ENCODE measurements around the gene COL20A1.

The COL20A1 gene

DNA sequence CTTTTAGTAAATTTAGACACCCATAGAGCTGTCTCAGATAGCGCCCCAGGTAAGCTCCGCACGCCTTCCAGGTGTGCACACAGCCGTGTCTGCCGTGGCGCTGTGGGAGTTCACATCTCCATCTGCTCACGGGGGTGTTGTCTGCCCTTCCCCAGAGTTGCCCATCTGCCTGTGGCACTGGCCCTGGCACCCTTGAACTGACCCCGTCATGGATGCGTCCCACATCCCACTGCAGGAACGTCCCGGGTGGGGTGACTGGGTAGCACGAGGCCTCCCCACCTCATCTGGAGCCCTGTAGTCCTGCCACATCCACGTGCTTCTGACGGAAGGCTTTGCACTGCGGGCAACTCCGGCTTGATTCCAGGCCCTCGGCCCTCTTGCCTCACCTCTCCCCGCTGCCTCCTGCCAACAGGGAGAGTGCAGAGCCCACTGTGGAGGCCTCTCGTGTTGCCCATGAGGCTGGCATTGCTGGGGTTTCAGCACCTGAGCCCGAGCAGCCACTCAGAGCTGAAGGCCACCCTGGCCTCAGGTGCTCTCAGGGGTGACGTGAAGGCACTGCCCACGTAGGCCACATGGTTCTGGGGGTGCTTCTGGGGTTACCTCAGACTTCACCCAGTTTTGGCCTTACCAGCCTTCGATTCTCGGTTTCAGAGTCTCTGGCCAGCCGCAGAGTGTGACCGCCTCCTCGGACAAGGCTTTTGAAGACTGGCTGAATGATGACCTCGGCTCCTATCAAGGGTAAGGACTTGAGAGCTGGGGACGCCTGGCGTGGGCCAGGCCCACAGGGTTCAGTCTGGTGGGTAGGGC is 15.3 kb upstream of the COL20A1 start:
- no peak for DNase-seq (ENCODE audit: low read depth in 2 of 2, low spot score in 1 of 2)

DNA sequence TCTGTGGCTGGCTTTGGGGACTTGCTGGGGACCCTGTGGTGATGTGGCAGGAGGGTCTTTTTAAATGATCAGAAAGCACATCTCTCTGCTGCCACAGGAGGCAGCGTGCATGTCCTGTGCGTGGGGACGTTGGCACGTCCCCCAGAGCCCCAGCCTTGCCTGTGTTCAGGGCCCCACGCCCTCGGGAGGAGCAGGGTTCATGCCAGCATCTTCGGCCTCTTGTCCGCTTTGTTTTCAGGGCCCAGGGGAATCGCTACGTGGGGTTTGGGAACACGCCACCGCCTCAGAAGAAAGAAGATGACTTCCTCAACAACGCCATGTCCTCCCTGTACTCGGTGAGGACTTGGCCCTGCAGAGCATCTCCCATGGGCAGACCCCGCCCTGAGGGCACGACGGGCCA is 14.3 kb upstream of the COL20A1 start:
- no peak for DNase-seq (ENCODE audit: low read depth in 2 of 2, low spot score in 1 of 2)

DNA sequence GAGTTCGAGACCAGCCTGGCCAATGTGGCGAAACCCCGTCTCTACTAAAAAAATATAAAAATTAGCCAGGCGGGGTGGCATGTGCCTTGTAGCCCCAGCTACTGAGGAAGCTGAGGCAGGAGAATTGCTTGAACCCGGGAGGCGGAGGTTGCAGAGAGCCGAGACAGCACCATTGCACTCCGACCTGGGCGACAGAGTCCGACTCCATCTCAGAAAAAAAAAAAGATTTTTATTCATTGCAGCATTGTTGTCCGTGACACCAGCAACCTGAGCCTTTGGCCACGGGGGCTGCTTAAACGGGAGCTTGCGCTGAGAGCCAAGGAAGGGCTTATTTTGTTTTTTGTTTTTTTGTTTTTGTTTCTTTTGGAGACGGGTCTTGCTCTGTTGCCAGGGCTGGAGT is 13.1 kb upstream of the COL20A1 start:
- DNase-seq (ENCODE audit: low read depth in 2 of 2, low spot score in 1 of 2): no peak

DNA sequence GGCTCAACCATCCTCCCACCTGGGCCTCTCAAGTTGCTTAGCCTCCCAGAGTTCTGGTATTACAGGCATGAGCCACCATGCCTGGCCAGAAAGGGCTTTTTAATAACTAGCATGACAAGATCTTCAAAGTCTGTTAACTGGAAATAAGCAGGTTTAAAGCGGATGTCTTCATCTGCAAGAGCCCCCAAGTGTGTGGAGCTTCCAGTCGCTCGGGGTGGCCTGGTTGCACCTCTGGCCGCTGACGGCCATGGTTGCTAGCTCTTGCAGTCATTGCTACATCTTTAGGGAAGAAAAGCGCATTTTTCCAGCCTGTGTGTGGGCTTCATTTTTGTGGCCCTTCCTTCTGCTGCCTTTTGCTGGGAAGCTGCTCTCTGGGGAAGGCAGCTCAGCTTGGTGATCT is 12.6 kb upstream of the COL20A1 start:
- no peak for DNase-seq (ENCODE audit: low read depth in 2 of 2, low spot score in 1 of 2)

DNA sequence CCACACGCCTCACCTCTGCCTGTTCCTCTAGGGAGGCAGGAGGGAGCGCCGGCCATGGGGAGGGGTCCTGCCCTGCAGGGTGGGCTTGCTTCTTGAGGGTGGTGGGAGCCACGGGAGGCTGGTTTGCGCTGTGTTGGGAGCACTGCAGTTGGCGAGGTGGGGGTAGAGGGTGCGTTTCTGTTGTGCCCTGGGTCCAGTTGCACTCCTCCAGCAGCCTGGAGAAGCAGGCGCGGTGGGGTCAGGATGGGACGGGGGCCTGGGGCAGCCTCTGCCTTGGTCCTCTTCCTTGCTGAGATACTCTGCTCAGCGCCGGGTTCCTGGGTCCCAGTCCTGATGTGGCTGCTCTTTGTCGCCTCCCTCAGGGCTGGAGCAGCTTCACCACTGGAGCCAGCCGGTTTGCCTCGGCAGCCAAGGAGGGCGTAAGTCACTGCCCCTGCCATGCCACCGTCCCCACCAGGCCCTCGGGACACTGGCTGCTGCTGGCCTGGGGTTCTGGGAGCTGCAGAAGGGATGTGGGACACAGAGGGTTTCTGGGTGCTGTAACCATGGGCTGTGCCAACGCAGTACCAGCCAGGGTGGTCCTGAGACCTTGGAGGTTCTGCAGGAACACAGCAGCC is 11.9 kb upstream of the COL20A1 start:
- DNase-seq (ENCODE audit: low read depth in 2 of 2, low spot score in 1 of 2): no peak

DNA sequence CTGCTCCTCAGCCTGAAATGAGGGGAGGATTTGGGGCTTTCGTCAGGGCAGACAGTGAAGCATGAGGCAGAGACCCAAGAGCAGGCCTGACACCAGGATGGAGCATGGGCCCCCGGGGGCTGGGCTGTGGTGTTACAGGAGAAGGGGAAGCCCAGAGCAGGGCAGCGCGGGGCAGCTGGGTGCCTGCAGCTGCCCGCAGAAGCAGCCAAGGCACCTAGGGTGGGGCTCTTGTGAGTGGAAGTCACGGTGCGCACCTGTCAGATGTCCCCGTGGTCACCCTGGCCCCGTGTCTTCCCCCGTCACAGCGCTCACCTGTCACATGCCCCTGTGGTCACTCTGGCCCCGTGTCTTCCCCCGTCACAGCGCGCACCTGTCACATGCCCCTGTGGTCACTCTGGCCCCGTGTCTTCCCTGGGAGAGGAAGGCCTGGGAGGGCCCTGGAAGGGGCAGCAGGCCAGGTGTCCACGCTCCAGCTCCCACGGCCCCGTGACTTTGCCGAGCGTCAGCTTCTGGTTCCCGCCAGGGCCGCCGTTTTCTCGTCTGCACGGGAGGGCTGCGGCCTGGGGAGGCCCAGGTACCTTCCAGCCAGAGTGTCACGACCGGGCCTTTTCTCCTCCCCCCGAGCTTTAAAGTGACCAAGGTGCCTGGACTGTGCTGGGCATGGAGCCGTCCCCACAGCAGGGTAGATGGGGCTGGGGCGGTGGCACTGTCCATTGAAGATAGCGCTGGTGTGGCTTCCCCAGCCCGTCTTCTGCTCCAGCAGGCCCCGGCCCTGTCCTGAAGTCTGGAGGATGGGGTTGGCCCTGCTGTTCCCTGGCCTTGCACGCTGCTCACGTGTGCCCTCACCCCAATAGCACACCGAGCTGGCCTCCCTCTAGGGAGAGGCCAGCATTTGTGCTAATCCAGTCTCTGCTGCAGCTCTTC is 11.0 kb upstream of the COL20A1 start:
- no peak for DNase-seq (ENCODE audit: low read depth in 2 of 2, low spot score in 1 of 2)

DNA sequence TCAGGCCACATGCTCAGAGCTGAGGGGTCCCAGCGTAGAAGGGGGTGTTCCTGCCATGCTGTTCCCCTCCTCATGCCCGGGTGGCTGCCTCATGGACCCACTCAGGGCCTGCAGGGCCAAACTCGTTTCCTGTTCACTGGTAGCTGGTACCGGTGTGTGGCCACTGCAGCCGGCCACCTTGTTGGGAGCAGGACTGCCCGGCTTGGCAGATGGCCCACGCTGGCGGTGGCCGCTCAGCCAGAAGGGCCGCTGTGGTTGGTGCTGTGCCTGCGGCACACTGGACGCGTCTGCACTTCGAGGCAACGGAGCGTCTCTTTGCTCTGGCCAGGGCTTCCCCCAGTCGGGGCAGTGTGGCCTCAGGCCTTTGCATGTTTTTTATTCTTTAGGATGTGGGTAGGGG is 10.0 kb upstream of the COL20A1 start:
- DNase-seq (ENCODE audit: low read depth in 2 of 2, low spot score in 1 of 2): no peak

DNA sequence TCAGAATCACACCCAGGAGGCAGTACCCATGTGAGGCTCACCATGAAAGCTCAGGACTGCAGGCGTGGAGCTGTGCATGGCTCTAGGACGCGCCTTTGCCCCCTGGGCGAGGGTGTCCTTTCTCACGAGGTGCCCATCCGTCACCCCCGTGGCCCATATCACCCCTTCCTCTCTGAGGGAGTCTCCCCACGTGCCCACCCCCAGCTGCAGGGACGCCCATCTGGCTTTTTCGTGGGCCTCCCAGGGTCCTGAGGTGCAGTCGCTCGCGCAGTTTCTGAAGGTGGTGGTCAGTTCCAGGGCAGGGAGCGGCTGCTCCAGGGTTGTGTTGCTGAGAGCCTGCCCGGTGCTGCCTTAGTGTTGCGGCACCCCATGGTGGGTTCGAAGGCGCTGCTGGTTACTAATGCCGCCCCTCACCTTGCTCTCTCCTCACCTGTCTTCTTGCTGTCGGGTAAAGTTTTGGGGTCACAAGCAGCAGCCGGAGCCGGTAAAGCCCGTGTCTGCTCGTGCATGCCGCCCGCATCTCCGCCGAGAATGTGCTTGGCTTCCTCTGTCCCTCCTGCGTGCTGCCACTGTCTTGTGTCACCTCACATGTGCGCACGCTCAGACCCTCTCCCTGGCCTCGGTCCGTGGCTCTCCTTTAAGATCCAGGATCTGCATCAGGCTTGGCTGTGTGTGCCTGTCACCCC is 9.4 kb upstream of the COL20A1 start:
- DNase-seq (ENCODE audit: low read depth in 2 of 2, low spot score in 1 of 2): no peak

DNA sequence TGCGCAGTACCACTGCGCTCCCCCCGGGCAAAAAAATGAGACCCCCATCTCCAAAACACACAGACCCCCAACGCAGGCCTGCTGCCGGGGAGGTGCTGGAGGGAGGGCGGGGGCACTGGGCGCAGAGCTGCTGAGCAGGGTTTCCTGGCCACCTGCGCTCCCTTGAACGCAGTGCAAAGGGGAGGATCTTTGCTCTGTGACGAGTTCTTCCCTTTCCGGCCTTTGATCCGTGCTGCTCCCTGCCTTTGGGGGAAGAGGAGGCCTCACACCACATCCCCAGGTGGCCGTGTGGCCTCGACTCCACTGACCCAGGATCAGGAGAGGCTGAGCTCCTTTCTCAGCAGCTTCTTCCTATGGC is 8.9 kb upstream of the COL20A1 start:
- DNase-seq (ENCODE audit: low read depth in 2 of 2, low spot score in 1 of 2): no peak

DNA sequence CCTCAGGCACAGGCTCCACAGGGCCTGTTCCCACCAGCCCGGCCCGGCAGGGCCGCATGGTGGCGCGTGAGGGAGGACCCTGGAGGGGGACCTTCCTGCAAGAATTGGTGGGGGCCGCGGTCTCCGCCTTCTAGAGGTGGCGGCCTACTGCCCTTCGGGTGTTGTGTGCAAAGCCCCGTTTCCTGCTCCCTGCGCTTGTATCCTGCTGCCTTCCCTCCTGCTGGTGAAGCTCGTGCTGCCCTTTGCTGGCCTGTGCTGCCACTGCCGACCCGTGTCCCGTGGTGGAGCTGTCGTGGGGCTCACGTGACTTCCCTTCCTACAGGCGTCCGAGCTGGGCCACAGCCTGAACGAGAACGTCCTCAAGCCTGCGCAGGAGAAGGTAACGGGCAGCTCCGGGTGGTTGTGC is 8.4 kb upstream of the COL20A1 start:
- DNase-seq (ENCODE audit: low read depth in 2 of 2, low spot score in 1 of 2): no peak

DNA sequence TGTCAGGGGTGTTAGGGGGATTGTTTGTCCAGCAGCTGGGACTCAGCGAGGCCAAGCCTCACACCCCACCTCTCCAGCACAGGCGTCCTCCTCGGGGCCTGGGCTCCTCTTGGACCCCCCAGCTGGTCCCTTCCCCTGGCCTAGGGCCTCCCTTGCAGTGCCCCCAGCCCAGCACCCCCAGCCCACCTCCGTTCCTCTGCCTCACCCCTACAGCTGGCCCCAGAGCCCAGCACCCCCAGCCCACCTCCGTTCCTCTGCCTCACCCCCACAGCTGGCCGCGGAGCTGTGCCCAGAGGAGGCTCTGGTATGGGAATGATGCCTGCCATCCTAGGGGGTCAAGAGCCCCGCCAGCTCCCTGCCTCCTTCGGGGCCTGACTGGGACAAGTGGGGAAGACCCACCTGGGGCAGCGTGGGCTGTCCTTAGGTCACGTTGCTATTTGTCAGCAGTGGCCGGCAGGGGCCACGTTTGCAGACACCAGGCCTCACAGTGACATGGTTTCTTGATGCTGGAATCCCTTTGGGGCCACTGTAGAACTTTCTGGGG is 7.9 kb upstream of the COL20A1 start:
- DNase-seq (ENCODE audit: low read depth in 2 of 2, low spot score in 1 of 2): no peak

DNA sequence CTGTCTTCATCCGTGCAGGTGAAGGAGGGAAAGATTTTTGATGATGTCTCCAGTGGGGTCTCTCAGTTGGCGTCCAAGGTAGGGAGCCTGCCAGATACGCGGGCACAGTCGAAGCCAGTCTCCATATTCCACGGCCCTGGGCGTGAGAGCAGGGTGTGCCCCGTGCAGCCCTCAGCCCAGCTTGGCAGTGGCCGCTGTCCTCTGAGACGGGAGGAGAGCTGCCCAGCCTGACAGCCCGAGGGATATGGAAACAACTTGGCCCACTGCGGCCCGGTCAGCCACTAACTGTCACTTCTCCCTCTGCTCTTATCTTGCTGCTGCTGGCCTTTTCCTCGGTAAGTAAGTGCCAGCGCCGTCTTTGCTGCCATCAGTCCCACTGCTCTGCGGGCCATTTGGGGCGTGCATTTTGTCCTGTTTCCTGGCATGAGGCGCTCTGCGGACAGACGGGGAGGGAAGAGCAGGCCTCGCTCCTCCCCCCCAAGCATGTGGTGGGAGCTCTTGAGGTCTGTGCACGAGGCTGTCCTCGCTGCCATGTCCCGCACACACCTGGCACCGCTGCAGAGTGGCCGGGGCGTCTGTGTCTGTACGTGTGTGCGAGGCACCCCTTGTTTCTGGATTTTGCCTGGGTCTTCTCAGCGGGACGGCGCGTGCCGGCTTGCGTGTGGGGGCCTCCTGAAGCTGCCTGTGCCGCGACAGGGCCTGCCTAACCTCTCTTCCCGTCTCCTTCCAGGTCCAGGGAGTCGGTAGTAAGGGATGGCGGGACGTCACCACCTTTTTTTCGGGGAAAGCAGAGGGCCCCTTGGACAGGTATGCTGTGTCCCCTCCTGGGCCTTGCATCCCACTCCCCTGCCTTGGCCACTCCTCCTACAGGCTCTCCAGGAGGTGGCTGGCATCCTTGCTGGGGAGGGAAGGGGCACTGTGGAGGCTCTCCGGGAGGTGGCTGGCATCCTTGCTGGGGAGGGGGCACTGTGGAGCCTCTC is 7.1 kb upstream of the COL20A1 start:
- DNase-seq (ENCODE audit: low read depth in 2 of 2, low spot score in 1 of 2): no peak

DNA sequence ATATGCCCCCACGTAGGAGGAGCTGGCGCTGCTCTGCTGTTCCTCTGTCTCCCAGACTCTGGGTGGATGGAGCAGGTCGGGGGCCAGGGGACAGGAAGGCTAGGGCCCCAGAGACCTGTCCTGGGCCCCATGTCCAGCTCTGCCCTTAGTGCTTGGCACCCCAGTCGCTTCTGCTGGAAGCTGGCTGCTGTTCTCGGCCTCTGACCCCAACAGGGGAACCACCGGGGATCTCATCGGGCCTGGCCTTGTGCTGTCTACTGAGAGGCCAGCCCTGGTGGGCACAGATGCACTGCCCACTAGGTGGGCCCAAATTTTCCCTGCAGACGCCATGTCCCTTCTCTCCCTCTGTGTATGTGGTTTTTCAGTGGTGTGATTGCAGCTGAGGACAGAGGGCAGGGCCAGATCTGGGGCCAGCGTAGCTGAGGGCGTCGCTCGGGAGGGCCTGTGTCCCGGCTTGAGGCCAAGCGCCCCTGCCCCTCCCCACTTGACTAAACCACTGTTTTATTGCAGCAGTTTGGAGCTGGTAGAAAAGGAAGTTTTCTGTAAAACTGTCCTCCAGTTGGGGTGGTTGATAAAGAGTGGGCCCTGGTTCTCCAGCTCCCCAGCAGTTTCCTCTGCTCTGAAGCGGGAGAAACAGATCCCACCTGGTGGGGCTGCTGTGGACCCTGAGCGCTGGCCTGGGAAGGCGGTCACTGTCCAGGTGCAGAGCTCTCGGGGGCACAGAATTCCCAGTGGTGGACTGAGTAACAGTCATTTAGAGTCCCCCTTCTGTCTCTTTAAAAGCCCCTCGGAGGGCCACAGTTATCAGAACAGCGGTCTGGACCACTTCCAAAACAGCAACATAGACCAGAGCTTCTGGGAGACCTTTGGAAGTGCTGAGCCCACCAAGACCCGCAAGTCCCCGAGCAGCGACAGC is 5.9 kb upstream of the COL20A1 start:
- DNase-seq (ENCODE audit: low read depth in 2 of 2, low spot score in 1 of 2): no peak

DNA sequence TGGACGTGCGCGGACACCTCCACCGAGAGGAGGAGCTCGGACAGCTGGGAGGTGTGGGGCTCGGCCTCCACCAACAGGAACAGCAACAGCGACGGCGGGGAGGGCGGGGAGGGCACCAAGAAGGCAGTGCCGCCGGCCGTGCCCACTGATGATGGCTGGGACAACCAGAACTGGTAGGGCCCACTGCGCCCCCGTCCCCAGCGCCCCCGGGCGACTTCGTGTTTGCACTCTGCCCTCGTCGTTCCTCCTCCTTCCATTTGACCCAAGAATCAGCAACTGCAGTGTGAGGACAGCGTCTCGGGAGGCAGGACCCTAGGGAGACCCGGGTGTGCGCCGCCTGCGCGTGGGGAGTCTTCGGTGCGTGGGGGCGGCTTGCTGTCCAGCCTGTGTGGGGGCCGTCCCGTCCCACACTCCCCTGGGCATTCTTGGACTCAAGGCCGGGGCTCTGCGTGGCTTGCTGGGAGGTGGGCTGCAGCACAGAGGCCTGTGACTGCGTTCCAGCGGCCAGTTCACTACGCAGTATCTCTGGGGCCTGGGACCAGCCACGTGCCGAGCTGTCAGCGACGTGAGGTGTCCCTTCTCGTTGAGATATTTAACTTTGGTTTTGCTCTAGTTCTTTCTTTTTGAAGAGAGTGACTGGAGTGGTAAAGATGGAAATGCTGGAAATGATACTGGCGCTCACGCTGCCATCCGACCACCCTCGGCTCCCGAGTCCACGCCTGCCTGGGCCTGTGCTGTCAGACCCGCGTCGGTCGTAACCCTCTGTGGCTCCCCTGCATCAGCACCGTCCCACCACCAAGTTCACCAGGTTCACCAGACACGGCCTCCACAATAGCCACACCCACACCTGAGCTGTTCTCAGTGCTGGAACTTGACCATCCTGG is 5.0 kb upstream of the COL20A1 start:
- DNase-seq (ENCODE audit: low read depth in 2 of 2, low spot score in 1 of 2): no peak

DNA sequence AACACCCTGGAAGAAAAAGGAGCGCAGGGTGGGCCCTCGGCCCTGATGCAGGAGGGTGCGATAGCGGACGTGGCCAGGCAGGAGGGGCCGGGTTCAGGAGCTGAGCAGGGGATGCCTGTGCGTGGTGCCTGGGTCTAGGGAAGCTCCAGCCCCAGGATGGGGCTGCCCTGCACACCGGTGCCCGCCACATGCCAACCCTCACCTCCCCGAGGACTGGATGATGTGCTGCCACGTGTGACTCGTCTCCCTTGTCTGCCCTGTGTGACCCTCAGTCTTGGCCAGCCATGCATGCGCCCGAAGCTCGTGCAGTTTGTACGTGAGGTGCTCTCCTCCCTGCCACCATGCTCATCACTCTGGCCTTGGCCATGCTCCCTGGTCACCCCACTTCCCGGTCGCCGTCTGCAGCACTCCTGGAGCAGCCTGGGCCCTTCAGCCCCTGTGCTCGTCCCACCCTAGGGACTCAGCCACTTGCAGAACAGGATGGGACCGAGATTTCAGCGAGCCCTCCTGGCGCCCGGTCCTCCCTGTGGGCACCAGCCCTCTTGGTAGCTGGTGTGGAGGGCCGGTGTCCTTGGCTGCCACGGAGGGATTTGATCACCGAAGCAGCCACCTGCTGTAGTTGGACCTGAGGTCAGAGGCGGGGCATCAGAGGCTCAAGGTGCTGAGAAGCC is 4.3 kb upstream of the COL20A1 start:
- no peak for DNase-seq (ENCODE audit: low read depth in 2 of 2, low spot score in 1 of 2)

DNA sequence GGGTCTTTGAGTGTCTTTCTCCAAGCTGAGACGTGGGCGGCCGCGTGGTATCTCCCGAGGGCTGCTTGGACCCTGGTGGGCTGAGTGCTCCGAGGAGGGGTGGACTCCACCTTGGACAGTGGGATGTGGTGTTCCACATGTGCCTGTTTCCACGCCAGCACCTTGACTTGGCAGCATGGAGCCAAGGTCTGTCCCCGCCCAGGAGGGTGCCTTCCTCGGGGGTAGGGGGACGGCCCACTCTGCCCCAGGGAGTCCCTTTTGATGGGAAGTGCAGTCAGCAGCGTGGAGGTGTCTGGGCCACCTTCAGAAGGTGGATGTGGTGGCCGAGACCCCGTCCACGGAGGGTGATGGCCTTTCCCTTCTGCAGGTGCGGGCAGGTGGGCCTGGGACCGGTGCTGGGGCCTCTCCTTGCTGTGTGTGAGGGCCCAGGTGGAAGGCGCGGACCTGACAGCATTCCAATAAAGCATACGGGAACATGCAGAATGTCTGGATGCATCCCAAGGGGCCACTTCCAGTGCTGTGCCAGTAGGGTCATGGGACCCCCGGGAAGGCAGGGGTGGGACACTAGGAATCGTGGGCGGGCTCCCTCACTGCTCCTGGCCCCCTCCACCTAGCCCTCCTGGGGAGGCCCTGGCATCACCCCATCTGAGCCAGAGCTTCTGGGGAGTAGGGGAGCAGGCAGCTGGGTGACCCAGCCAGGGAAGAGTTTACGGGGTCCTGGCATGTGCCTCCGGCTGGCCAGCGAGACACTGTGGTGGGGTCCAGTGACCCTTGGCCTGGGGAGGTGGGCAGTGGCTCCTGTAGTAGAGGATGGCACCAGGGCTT is 3.5 kb upstream of the COL20A1 start:
- DNase-seq (ENCODE audit: low read depth in 2 of 2, low spot score in 1 of 2): no peak

Measured in stimulated activated CD8-positive, alpha-beta memory T cell treated with anti-CD3 and anti-CD28 coated beads, Interleukin-4, amount 100 ng/mL, for 4 hours (primary cell).